Measurements from ENCODE around the gene RFX7. TPM values are rescaled to one million over a fixed set of nuclear protein-coding genes. Genes with fewer than 3 reads are reported as not detected.

Gene RFX7
- total and polyA plus RNA-seq, 4 donors = 1.0 to 22.1 (median 9.7) TPM

GRCh38 chr15:56038015-56038414, 205.7 kb downstream of the RFX7 start:
- H3K27ac ChIP-seq (ENCODE audit: low read depth in 1 of 2, low read length in 2 of 2) = no peak overlapping the region
- intact Hi-C loops (cut with DNase I) = loop anchor here in 1 of 2 donors (5.0 kb wide), 1 partner anchor 41 kb away; no protein-coding TSS in a partner anchor

More at GRCh38 chr15:56038015-56038414, 205.7 kb downstream of the RFX7 start:
- no peak for DNase-seq
- Histone ChIP-seq H3K9me3 (ENCODE audit: control insufficient read depth, low read length) (no peaks in the 10 kb centered on the region), H3K36me3 (ENCODE audit: control insufficient read depth in 1 of 2, insufficient read depth in 2 of 2, low read length in 1 of 2) (no peaks in the 10 kb centered on the region), H3K4me1 (ENCODE audit: control insufficient read depth in 1 of 2, insufficient read depth in 2 of 2, low read length in 2 of 2) (no peaks in the 10 kb centered on the region), H3K4me3 (ENCODE audit: low read length in 2 of 2) (no peak overlapping the region), H3K27me3 (ENCODE audit: control insufficient read depth in 1 of 2, insufficient read depth in 2 of 2, low read length in 1 of 2) (no peaks in the 10 kb centered on the region)
- ATAC-seq (ENCODE audit: low FRiP score) = no peak
- 56 to 61% methylated on average over 3 of the region's 3 CpGs for WGBS, 2 donors

Other genes starting within 250 kb of the RFX7 start
- gene TEX9, start 121.5 kb upstream of the RFX7 start, total RNA-seq = 1 to 10 TPM; 3.9 to 5.7 TPM
- gene TEX9, start 121.5 kb upstream of the RFX7 start, polyA plus RNA-seq = 1 to 10 TPM; 5.4 to 6.5 TPM
- gene MNS1, start 221.3 kb upstream of the RFX7 start, total RNA-seq = 1 to 10 TPM; 2.1 to 3.5 TPM
- 1 to 10 TPM; 2.5 to 3.1 TPM for gene MNS1, start 221.3 kb upstream of the RFX7 start, polyA plus RNA-seq